AG04450 (cell line): Measurements from ENCODE around the gene MID1. TPM values are rescaled to one million over a fixed set of nuclear protein-coding genes. Genes with fewer than 3 reads are reported as not detected.

Experiments
- CTCF ChIA-PET: fragments of 300-600, 350-600 bp; formaldehyde crosslinking; extraction: SDS; loops from one replicate; lab custom pipeline; 2022; ENCODE audit warnings: antibody characterized with exemption, inconsistent platforms; lab: Charles Lee
- POLR2A ChIA-PET: fragments of 350-600 bp; formaldehyde crosslinking; extraction: SDS; loops from one replicate; lab custom pipeline; 2021; ENCODE audit warnings: antibody characterized with exemption, inconsistent platforms; lab: Yijun Ruan, JAX
- DNase-seq: peaks from one replicate; pipeline ENCODE4 v3.0.0-alpha.2; 2011; ENCODE audit warnings: low read depth, low spot score
- H3K27ac ChIP-seq: one replicate; pipeline ENCODE4 v1.5.1; 2012; ENCODE audit warnings: low read depth, low read length, control low read depth
- H3K27me3 ChIP-seq: one replicate; pipeline ENCODE4 v1.6.0; 2012; ENCODE audit warnings: low read length; ENCODE audit not compliant: control insufficient read depth, insufficient read depth
- H3K4me3 ChIP-seq: 2 replicates; pipeline ENCODE4 v1.5.1; 2011; ENCODE audit warnings: mild to moderate bottlenecking, low read depth, low read length, control low read depth
- H3K9me3 ChIP-seq: 2 replicates; pipeline ENCODE4 v1.5.1; 2012; ENCODE audit warnings: low read length; ENCODE audit not compliant: control insufficient read depth, insufficient read depth
- polyA plus RNA-seq: library from polyadenylated mRNA; depleted of rRNA; stranded (reverse); fragments of >200 nt; gene quantifications from 2 replicates; pipeline ENCODE4 v1.2.3, GENCODE V29; 2011
- TF ChIP-seq, protein P1 (sequence below): IDR thresholded peaks from 2 replicates; pipeline ENCODE4 v1.5.1; 2011; ENCODE audit warnings: low read depth, low read length, control low read depth, inconsistent platforms

MID1 gene
- polyA plus RNA-seq, 1 experiment: 37.5 TPM

DNA sequence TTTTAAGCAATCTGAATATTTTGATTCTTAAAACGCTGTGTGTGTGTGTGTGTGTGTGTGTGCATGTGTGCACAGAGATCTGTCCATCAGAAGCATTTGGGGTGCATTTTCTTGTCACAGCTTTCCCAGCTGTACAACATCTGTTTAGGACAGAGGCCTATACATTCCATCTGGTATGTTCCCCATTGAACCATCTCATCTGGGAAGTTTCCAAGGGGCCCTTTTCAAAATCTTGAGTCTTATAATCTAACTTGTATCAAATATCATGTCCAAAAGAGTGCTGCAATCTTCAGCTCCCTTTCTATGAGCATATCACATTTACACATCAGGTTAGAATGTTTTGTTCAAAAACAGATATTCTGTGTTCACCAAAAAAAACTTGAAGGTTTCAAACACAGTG is 16.5 kb upstream of the MID1 start:
- DNase-seq: no peak
- Histone ChIP-seq H3K4me3 (no peak overlapping the region), H3K9me3 (no peaks in the 10 kb centered on the region), H3K27ac (no peak overlapping the region), H3K27me3 (no peaks in the 10 kb centered on the region)
- ChIA-PET CTCF (interaction anchor here (0.8 to 2.4 kb wide), 4 partner anchors 8 to 447 kb away, joined by 3 to 64 read pairs (median 4); no protein-coding TSS in a partner anchor), POLR2A (no interaction called here)
- TF ChIP-seq, protein P1, sequence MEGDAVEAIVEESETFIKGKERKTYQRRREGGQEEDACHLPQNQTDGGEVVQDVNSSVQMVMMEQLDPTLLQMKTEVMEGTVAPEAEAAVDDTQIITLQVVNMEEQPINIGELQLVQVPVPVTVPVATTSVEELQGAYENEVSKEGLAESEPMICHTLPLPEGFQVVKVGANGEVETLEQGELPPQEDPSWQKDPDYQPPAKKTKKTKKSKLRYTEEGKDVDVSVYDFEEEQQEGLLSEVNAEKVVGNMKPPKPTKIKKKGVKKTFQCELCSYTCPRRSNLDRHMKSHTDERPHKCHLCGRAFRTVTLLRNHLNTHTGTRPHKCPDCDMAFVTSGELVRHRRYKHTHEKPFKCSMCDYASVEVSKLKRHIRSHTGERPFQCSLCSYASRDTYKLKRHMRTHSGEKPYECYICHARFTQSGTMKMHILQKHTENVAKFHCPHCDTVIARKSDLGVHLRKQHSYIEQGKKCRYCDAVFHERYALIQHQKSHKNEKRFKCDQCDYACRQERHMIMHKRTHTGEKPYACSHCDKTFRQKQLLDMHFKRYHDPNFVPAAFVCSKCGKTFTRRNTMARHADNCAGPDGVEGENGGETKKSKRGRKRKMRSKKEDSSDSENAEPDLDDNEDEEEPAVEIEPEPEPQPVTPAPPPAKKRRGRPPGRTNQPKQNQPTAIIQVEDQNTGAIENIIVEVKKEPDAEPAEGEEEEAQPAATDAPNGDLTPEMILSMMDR: no peak

DNA sequence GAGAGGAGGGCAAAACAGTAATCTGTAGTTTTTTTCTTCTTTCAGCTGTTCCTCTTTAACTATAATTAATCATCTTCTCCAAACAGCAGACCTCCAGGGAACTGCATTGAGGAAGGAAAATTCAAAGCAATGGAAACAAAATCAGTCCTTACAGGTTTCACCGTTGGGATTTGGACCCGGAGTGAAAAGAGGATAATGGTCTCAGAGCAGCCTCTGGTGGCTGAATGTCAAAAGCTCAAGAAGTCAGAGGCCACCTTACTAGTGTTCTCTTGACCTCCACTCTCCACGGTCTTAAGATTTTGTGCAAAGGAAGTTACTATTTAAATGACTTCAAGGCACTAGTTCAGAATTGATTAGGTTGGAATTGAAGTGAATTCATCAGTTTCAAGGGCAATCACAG is 16.0 kb upstream of the MID1 start:
- Histone ChIP-seq H3K27me3 (no peaks in the 10 kb centered on the region), H3K4me3 (no peak overlapping the region), H3K9me3 (no peaks in the 10 kb centered on the region), H3K27ac (no peak overlapping the region)
- ChIA-PET POLR2A (no interaction called here), CTCF (interaction anchor here (0.7 to 2.4 kb wide), 5 partner anchors 9 to 729 kb away, joined by 3 to 64 read pairs (median 3); no protein-coding TSS in a partner anchor)
- no peak for DNase-seq
- TF ChIP-seq, protein P1: peak; percentile 72

DNA sequence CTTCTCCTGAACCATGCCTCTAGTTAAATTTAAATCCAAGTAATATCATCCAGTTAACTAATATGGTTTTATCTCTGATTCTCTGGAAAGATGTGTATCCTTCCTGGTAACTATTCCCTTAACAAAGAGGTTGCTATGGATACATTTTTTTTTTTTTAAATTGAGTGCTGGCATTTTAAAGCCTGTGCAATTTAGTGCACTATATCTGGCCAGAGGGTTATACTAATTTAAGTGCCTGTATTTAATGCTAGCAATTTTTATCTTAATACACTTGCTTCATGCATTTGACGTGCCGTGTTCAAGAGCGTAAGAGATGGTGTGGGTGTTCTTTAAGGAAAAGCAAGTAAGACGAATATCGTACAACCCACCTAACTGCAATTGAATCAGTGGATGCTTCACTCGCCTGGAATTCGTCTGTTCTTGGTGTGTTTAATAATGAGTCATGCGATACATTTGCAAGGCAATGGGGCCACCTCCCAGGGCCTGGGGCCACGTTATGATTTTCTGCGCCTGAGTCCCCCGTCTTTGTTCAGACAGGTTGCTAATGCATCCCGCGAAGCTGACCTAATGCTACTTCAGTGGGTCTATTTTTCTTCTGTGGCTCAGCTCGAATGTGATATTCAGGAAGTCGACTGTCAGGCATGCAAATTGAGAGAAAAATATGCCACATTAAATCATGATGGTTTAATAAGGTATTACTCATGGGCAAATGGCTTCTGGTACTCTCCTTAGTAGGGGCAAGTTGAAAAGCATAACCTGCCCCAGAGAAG is 14.2 kb upstream of the MID1 start:
- ChIA-PET POLR2A (no interaction called here), CTCF (interaction anchor here (1.0 kb wide), 1 partner anchor 444 kb away, joined by 3 read pairs; no protein-coding TSS in a partner anchor)
- no peaks in the 10 kb centered on the region for H3K9me3 ChIP-seq
- H3K4me3 ChIP-seq: peak overlapping the region; percentile 17; the same call in 1 of the 2 replicates
- TF ChIP-seq, protein P1: no peak
- H3K27ac ChIP-seq: peak overlapping the region; percentile 67
- H3K27me3 ChIP-seq: no peaks in the 10 kb centered on the region
- peak; percentile 68 for DNase-seq

DNA sequence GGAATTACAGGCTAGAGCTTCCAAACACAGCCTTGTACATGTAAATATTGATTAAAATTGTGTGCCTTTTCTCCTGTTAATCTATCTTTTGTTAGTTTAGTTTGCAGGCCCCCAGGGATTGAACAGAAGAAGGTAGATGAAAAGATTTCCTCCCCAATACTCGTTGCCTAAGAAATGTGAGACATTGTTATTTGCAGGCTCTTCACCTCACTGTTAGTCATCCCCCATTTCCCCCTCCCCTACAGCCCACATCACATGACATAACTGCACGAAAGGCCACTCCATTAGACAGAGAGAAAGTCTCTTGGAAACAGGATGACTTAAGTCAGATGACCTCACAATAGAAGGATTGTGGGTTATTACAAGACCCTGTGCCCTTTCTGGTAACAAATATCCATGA is 13.3 kb upstream of the MID1 start:
- POLR2A ChIA-PET: no interaction called here
- CTCF ChIA-PET: interaction anchor here (3.6 kb wide), 1 partner anchor 444 kb away, joined by 26 read pairs; no protein-coding TSS in a partner anchor
- DNase-seq: peak; percentile 68

More for the DNA sequence above, 13.3 kb upstream of the MID1 start:
- H3K4me3 ChIP-seq: no peak overlapping the region
- TF ChIP-seq, protein P1: no peak
- no peaks in the 10 kb centered on the region for H3K27me3 ChIP-seq
- H3K27ac ChIP-seq: peak overlapping the region; percentile 39
- no peaks in the 10 kb centered on the region for H3K9me3 ChIP-seq
